CD4-positive, alpha-beta T cell treated with Interleukin-1 beta for 1 hour (primary cell): ENCODE measurements around the gene ATP11A.

Source experiments
- DNase-seq, 2 donors: peaks; one replicate each; pipeline ENCODE4 v3.0.0-alpha.2; 2020 to 2022

ATP11A gene

DNA sequence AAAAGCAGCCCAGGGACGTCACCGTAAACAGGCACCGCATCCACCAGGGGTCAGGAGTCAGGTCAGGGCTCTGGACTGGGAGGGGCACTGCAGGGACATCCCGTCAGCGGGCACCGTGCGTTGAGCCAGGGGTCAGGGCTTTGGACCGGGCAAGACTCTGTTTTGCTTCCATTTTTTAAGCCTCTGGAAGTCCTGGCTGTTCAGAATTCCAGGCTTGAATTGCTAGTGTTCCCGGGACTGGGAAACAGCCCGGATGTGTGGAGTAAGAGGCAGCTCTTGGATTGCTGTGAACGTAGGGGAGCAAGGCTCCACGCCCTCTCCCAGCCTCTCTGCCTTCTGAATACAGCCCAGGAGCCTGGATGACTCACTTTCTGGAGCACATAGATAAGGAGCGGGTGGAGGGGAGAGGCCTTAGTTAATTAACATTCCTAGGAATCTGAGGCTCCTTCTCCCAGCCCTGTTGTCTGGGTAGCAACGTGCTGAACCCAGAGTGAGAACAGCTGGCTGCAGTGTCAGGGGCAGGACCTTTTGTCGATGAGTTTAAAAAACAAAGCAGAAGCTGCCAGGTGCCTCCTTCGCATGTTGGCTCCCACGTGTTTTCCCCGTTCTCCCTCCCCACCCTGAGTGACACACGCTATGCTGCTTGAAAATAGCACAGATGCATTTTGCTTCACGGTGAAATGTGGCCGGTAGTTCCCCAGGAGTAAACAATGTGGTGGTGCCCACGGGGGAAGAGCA lies 21.9 kb downstream of the ATP11A start:
- DNase-seq = no peak

DNA sequence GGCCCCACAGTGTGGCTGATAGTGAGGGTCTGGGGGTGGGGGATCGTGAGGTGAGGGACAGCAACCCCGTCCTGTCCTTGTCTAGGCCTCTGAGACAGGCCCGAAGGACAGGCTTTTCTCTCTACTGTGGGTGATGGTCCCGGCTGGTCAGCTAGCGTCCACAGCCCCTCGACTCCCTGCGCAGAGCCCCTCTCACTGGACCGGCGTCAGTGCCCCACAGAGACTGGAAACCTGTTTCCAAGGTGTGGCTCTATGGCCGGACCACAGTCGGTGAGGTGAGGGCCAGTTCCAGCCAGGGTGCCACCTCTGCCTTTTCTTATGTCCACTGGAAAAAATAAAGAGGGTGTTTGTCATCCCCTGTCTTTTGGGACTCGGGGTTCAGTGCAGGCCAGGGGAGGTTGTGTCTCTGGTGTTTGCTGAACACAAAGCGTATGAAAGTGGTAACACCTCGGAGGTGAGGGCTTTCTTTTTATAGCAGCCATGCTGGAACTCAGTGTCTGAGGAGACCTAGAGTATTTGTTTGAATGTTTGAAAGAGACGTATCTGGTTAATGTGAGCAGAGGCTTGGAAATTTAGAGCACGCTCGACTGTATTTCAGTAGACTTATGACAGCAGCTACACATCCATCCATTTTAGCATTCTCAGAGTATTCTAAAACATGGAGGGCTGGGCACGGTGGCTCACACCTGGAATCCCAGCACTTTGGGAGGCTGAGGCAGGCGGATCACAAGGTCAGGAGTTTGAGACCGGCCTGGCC lies 22.8 kb downstream of the ATP11A start:
- no peak for DNase-seq

DNA sequence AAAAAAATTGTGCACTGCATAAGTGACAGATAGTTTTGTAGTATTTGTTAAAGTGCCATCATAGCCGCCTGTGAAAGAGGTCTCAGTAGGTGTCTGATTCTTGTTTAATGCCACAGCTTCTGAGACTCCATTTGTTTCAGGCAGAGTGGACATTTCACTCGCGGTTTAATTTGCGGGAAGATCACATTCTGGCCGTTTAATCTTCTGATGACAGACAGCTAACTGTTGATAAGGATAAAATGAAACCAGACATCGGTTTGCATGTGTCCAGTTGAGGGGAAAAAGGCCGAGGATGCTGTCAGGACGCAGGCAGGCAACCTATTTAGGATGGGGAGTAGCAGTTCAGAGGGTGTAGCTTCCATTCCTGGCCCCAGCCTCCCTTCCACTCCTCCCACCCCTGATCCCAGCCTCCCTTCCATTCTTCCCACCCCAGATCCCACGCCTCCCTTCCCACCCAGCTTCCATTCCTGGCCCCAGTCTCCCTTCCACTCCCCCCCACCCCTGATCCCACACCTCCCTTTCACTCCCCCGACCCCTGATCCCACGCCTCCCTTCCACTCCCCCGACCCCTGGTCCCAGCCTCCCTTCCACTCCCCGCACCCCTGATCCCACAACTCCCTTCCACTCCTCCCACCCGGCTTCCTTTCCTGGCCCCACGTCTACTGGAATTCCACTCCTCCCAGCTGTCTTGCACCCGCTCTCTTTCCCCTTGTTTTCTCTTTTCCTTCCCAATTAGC lies 23.8 kb downstream of the ATP11A start:
- no peak for DNase-seq

DNA sequence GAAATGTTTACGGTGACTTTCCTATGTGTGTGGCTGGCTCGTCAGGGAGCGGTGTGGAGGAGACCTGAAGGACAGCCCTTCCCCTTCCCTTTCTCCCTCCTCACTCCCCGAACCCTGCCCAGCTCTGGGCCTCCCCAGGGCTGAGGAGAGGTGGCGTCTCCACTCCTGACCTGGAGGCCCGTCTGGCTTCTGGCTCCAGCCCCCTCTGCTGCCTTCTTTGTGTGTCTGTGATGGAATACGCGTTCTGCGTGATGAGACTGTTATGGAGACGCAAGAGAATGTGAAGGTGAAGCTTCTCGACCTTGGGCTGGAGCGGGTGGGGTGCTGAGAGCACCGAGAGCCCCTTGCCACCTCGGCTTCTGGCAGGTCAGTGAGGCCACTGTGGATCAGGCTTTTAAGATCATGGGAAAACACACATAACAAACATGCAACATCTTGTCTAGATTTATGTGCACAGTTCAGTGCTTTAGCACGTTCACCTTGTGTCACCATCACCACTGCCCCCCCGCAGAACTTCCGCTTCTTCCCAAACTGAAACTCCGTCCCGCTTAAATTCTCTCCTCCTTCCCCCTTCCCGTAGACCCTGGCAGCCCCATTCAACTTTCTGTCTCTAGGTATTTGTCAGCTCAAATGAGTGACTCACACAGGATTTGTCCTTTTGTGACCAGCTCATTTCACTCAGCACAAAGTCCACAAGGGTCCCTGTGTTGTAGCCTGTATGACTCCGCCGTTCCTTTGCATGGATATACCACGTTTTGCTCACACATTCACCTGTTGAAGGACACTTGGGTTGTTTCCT lies 24.7 kb downstream of the ATP11A start:
- no peak for DNase-seq

DNA sequence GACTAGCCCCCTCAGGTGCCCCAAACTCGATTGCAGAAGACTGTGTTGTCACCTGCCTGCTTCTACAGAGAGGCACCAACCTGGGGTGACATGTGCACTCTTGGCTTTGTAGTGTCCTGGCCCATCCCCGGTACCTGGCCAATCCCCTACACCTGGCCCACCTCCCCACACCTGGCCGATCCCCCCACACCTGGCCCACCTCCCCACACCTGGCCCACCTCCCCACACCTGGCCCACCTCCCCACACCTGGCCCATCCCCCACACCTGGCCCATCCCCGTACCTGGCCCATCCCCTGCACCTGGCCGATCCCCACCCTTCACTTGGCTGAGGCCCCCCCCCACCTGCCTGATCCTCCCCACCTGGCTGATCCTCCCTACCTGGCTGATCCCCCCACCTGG lies 25.4 kb downstream of the ATP11A start:
- no peak for DNase-seq

DNA sequence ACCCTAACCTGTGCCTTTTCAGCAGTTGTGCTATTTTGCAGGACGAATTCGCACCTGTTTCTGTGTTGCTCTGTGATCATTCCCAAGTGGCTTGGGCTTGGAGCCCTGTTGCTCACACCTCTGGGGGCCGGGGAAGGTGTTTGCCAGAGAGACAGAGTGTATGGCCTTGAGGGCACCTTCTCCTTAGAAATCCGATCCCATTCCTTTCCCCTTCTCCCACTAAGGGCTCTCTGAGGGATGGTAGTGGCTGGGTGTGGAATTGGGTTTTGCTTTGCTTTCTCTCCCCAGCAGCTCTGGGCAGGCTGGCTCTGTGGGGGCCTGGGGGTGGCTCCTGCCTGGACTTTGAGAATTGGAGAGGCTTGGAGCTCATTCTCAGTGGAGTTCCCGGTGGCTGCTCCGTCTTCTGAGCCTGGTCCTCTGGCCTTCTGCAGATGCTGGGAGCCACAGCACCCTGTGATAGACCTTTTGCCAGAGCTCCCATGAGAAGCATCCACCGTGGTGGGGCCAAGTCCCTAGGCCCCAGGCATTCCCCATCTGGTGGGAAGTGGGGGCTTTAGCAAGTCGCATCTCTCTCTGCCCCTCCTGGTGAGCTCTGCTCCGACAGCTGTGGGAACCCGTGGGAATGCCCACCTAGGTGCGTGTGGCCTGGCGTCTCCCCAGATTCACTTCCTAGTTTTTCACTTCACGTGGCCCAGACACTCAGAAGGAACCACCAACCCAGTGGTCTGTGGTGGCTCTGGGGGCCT lies 26.1 kb downstream of the ATP11A start:
- no peak for DNase-seq

DNA sequence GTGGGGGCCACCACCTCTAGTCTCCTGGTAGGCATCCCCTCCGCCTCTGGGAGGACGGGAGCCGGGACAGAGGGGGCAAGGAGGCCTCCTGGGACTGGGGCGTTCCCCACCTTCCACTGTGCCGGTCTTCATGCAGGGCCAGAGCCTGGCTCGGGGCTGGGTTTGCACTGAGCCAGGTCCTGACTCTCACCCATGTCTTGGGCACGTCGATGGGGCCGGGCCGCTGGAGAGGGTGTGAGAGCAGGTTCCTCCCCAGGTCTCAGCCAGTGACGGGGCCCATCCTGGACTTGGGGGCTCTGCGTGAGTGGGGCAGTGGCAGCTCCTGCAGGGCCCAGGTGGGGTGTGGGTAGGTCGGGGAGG lies 26.6 kb downstream of the ATP11A start:
- no peak for DNase-seq

DNA sequence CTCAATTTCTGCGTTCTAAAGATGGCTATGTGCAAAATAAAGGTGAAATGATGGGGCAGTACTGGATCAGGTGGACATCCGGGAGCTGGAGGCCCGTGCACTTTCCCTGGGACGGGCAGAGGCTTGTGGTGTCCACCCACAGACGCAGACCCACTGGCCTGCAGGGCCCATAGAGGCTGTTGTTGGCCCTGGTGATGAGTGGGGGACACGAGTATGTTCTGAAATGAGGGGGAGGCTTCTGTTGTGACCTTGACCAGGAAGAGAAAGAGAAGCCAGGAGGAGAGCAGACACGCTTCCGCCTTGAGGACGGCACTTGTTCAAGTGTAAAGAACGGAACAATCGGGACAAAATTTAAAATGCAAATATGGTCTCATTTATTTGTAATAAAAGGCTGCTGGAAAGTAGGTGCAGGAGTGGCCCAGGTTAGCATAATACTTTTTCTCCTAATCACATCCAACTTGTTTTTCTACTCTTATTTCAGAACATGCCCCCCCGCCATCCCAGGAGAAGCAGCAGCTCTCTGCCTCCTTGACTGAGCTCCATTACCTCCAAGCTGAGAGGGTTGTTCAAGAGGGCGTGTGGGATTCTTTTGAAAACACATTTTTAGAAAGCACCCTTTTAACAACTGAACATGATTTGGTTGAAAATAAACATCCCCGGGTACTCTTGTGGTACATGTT lies 27.1 kb downstream of the ATP11A start:
- no peak for DNase-seq

DNA sequence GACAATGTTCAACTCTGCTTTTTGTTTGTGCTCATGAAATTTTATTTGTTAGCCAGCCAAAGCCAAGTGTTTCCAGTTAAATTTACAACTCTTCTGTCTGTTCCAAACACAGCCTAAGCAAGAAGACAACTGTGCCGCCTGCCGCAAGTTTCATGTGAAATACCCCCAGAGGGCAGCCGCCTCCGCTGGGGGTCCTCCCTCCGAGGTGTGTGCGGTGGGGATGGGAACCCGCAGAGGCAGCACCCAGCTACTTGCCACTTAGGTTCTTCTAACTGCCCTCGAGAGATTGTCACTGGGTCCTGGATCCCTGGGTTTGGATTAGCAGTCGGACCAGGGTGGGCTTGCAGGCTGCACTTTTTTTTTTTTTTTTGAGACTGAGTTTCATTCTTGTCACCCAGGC lies 28.5 kb downstream of the ATP11A start:
- no peak for DNase-seq

DNA sequence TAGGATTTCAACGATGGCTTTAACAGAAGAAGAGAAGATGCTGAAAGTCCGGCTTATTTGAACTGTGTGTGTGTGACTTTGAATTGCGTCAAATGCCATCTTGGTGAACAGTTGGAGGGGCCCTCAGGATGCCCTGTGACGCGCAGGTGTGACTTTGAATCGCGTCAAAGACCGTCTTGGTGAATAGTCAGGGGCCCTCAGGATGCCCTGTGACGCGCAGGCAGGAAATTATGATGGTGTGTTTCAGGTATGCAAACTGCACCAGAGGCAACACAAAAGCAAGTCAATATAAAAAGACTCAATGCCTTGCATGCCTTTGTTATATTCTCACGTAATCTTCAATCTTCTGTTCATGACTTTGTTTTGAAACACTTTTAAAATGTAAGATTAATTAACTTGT lies 29.2 kb downstream of the ATP11A start:
- DNase-seq = no peak

DNA sequence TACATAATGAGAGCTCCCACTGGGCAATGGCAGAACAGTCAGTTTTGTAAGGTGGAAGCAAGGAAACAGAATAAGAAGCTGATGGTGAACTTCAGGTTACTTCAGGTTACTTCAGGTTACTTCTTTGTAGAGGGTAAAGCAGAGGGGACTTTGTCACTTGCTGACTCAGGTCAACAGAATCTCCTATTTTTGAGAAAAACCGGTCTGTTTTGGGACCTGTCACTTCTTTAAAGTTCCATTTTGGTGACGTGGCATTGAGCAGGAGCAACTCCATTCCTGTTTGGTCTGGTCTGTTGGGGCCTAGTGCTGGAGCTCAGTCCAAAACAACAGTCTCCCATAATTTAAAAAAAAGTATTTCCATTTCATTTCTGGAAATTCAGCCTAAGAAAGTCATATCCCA lies 29.7 kb downstream of the ATP11A start:
- no peak for DNase-seq

DNA sequence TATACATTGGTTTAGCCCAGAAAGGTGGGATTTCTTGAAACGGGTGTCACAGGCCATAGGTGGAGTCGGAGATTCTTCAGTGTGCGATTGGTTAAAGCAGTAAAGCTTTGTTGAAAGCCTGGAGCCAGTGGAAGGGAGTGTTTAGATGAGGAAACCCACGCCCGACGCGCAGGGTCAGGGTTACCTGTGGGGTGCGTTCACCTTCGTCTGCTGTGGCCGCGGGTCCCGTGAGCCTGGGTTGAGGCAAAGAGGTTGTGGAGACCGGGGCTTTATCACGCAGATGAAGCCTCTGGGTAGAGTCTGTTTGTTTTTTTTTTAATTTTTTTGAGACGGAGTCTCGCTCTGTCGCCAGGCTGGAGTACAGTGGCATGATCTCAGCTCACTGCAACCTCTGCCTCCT lies 30.4 kb downstream of the ATP11A start:
- DNase-seq = no peak

DNA sequence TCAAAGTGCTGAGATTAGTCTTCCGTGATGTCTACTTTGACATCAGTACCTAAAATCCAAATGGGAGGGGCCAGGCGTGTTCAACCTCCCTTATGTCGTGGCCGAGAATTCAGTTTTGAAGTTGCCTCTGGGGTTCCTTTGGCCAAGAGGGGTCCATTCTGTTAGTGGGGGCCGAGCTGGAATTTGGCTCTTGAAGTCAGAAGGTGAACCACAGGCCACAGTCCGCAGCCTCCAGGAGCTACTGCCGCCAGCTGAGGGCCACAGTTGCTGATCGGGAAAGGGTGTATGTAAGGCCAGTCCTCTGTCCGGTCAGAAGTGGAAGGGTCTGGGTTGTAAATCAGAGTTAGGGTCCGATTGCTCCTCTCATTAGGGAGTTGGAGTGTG lies 31.0 kb downstream of the ATP11A start:
- no peak for DNase-seq

DNA sequence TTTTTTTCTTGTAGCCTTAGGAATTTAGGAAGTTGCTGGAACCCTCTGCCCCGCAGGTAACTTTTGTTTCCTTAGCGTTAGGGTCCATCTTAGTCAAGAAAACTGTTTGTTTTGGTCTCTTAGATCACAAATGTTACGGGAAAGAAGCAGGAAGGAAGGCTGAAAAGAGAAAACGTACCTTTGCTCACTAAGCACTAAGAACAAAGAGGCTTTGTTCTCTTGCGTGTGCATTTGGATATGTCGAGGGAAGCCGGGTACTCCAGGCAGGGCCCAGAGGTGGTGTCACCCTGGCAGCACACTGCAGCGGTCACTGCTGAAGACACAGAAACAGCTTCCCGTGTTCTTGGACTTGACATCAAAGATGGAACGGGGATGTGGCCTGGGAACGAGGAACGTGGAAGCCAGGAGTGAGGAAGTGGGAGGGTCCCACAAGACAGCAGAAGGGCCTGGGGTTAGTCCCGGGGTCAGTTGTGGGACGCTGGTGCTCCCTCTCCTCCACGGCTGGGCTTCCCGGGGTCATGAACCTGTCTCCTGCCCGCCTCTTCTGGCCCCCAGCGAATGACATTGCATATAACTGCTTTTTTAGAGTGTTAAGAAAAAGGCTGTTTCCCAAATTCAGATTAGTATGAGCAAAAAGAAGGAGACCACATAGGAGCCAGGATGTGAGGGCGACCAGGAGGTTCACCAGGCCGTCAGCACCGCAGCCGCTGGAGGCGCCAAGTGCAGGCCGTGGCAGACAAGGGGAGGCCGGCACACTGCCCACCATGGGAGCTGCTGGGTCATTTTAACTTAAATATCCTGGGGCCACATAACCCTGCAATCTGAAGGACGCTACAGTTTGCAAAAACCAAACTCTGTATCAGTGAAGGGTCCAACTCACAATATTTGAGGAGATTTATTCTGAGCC lies 31.6 kb downstream of the ATP11A start:
- DNase-seq = no peak

DNA sequence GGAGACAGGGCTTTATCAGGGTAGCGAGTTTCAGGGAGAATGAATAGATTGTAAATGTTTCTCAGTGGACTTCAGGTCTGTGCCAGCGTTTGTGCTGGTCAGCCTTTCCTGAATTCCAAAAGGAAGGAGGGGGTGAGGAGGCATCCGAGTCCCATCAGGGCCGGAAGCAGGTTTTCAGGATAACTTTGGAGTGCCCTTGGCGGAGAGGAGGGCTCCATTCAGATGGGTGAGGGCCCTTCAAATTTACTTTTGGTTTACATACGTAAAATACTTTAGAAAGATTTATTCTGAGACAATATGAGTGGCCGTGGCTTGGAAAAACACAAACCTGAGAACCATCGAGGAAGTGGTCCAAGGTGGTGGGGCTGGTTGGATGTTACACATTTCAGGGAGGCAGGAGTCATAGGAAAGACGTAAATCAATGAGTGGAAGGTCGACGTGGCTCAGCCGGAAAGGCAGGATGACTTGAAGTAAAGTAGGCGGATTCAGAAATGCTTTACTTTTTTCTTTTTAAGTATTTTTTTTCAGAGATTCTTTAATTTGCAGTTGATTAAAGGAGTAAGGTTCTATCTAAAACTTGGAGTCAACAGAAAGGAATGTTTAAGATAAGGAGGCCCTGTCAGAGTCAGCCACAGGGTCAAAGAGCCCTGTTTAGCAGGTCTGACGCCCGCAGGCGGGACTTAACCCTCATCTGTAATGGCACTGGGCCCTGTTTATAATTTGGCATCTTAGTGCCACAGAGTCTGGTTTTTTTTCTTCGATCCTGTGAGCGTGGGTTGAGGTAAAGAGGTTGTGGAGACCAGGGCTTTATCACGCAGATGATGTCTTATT lies 32.8 kb downstream of the ATP11A start:
- no peak for DNase-seq

DNA sequence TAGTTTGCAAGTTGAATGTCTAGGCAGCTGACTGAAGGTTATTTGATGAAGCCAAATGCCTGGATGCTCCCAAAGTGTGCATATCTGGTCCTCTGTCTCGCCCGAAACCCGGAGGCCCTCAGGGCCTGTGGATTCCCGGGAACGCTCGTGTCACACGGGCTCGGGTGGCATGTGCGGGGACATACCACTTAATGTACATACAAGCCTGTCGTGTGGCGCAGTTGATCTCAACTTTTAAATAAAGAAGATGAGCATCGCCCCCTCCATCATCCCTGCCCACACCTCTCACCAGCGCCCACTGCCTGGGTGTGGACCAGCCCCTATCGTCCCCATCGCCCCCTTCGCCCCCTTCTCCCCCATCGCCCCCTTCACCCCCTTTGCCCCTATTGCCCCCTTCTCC lies 33.9 kb downstream of the ATP11A start:
- DNase-seq = no peak

DNA sequence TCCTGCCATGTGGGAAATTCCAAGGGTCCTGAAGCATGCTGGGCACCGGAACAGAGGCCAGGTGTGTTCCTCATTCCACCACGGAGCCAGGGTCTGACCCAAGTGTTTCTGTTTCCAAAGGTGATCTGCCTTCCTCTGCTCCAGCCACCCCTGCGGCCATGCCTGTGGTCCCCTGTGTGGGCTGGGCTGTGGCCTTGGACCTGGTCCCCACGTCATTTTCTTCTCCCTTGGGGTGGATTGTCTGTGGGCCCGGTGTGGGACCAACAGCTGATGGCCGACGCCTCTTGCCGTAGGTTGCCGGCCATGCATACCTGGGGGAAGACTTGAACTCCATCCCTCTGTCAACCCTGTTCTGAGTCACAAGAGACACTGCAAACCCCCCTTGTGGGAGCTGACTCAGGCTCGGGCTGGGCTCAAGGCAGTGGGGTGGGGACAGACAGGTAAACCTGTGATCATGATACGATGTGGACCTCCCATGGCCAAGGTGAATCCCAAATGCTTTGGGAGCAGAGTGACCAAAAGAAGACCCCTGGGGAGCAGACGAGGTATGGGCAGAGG lies 35.0 kb downstream of the ATP11A start:
- no peak for DNase-seq

DNA sequence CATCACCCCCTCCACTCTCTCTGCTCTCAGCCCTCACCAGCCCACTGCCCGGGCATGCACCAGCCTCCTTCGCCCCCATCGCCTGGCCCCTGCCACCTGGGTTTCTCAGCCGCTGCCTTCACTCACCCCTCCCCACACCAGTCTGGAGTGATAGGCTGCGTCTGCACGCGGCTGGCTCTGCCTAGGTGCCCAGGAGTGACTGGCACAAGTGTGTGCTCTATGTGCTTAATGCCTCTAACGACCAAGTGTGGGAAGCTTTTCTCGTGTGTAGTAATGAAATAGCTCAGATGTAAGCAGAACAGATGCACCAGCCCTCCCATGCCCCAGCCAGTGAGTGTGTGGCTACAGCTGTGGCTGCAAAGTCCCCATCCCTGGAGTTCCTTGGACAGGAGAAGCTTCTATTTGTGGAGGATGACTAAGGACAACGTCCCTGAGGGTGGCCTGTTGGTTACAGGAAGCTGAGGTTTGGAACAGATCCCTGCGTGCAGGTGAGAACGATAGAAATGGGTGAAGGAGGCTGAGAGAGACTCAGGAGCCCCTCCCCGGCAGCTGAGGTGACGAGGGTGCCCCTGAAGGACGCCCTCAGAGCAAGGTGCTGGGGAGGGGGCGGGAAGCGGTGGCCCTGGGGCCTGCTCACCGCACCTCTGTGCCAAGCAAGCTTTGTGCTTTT lies 35.6 kb downstream of the ATP11A start:
- no peak for DNase-seq
